Activated B cell treated with CpG ODN at 0.5 μM for 24 hours (primary cell): Measurements from ENCODE around the gene COX8C. TPM values are rescaled to one million over a fixed set of nuclear protein-coding genes. Genes with fewer than 3 reads are reported as not detected.

Experiments used
- ATAC-seq: fragments of 200-7000 bp; cut with Tn5 transposase; one replicate; pipeline ENCODE4 v1.10.0; 2021; ENCODE audit warnings: low read depth, mild to moderate bottlenecking, moderate library complexity
- CTCF ChIA-PET: fragments of 350-600 bp; sonication (Branson Sonifier 250); formaldehyde crosslinking; loops from one replicate; lab custom pipeline; 2021; ENCODE audit warnings: antibody characterized with exemption; lab: Charles Lee
- POLR2A ChIA-PET: fragments of 350-600 bp; sonication (Branson Sonifier 250); formaldehyde crosslinking; loops from one replicate; lab custom pipeline; 2021; ENCODE audit warnings: antibody characterized with exemption; lab: Charles Lee
- DNase-seq: peaks from one replicate; pipeline ENCODE4 v3.0.0; 2022
- H3K27ac Mint-ChIP-seq: one replicate; pipeline ENCODE4 v1.8.0; 2020; ENCODE audit warnings: mixed read lengths
- H3K27me3 Mint-ChIP-seq: one replicate; pipeline ENCODE4 v1.8.0; 2021; ENCODE audit warnings: mixed read lengths
- H3K36me3 Mint-ChIP-seq: one replicate; pipeline ENCODE4 v1.8.0; 2021; ENCODE audit warnings: low read depth, mixed read lengths
- H3K4me1 Mint-ChIP-seq: one replicate; pipeline ENCODE4 v1.8.0; 2021; ENCODE audit warnings: mixed read lengths
- H3K4me3 Mint-ChIP-seq: one replicate; pipeline ENCODE4 v1.8.0; 2020; ENCODE audit warnings: mild to moderate bottlenecking, mixed read lengths
- H3K9me3 Mint-ChIP-seq: one replicate; pipeline ENCODE4 v1.8.0; 2020; ENCODE audit warnings: mixed read lengths
- intact Hi-C: fragments of 100-400 bp; cut with micrococcal nuclease; formaldehyde crosslinking; loops from one replicate; pipeline ENCODE4 v1.15.1; 2024
- total RNA-seq: library from RNA; stranded (reverse); gene quantifications from 2 replicates; pipeline ENCODE4 v1.2.3, GENCODE V29; 2022
- TF ChIP-seq, protein P1 (sequence below): fragments of 200-600 bp; IDR thresholded peaks from one replicate; pipeline ENCODE4 v1.8.0; 2022; ENCODE audit warnings: antibody characterized with exemption, mild to moderate bottlenecking

COX8C gene
- total RNA-seq, 1 donor from 2014 or later: not detected

DNA sequence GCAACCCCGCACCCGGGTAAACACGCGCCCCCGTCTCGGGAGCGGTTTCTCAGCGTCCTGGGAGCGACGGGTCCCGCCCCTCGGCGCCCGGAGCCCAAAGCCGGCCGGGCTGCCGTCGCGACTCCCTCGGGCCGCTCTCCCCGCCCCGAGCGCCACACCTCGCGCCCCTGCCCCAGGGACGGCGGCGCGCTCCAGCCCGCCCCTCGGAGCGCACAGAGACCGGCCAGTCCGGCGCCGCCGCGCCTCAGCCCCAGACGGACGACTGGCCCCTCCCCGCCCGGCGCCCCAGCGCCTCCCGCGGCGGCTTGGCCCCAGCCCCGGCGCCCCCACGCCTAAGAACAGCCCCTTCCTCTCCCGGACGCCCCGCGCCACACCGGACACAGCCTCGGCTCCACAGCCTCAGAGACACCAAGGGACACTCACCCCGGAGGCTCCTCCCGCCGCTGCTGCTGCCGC, 14.6 kb upstream of the COX8C start:
- CTCF ChIA-PET: no interaction called here
- Mint-ChIP-seq H3K4me3 (peak overlapping the region; percentile 95), H3K27ac (peak overlapping the region; percentile 90), H3K9me3 (peaks cover 5% of the 10 kb centered on the region), H3K27me3 (no peaks in the 10 kb centered on the region), H3K4me1 (peaks cover 45% of the 10 kb centered on the region), H3K36me3 (peaks cover 10% of the 10 kb centered on the region)
- POLR2A ChIA-PET: interaction anchor here (0.6 to 1.5 kb wide), 3 partner anchors 37 to 41 kb away, joined by 3 to 5 read pairs (median 3); no protein-coding TSS in a partner anchor
- intact Hi-C loops: loop anchor here (1.0 to 5.0 kb wide), 5 partner anchors 100 to 635 kb away; partner anchors contain the start of genes GON7, MOAP1, UBR7 and UNC79
- TF ChIP-seq, protein P1, sequence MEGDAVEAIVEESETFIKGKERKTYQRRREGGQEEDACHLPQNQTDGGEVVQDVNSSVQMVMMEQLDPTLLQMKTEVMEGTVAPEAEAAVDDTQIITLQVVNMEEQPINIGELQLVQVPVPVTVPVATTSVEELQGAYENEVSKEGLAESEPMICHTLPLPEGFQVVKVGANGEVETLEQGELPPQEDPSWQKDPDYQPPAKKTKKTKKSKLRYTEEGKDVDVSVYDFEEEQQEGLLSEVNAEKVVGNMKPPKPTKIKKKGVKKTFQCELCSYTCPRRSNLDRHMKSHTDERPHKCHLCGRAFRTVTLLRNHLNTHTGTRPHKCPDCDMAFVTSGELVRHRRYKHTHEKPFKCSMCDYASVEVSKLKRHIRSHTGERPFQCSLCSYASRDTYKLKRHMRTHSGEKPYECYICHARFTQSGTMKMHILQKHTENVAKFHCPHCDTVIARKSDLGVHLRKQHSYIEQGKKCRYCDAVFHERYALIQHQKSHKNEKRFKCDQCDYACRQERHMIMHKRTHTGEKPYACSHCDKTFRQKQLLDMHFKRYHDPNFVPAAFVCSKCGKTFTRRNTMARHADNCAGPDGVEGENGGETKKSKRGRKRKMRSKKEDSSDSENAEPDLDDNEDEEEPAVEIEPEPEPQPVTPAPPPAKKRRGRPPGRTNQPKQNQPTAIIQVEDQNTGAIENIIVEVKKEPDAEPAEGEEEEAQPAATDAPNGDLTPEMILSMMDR: no peak
- ATAC-seq (peak; percentile 48), DNase-seq (no peak)

- POLR2A ChIA-PET: interaction anchor here (1.5 kb wide), 1 partner anchor 37 kb away, joined by 3 read pairs; no protein-coding TSS in a partner anchor
- intact Hi-C loops: loop anchor here (1.0 to 5.0 kb wide), 8 partner anchors 42 to 634 kb away; partner anchors contain the start of genes GOLGA5, GON7, ITPK1 and MOAP1
- Mint-ChIP-seq H3K4me1 (peaks cover 40% of the 10 kb centered on the region), H3K36me3 (peaks cover 10% of the 10 kb centered on the region), H3K27me3 (no peaks in the 10 kb centered on the region), H3K4me3 (peak within 1 kb of the TSS; percentile 95), H3K9me3 (peaks cover 5% of the 10 kb centered on the region), H3K27ac (peak within 1 kb of the TSS; percentile 90)
- ATAC-seq (peak; percentile 91), DNase-seq (peak; percentile 94)
- CTCF ChIA-PET: no interaction called here
- TF ChIP-seq, protein P1: no peak
Measured at GRCh38 chr14:93332853-93333630, 13.9 kb upstream of the COX8C start, which contains the start of gene BTBD7. BTBD7 (minus strand) TSS chr14:93333036; CDS start chr14:93296051, 36,985 bp downstream.

DNA sequence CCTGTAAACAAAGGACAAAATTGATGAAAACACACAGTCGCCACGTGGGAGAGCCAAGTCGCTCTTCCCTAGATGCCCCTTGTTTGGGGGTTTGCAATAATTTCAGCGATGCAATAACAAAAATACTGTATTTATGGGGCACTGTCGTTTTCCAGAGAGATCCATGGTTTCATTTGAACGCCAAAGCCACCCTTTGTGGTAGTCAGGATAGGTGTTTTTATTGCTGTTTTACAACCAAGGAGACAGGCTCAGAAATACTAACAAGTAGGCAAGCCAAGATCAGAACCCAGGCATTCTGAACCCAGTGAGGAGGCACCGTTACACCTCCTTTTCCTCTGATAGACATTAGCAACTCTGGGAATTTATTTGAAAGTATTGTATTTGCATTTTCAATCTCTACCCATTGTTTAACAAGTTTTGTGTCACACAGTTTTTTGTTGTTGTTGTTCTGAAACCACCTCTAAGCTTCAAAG, 13.3 kb upstream of the COX8C start:
- CTCF ChIA-PET: no interaction called here
- Mint-ChIP-seq H3K4me3 (peak overlapping the region; percentile 90), H3K27ac (peak overlapping the region; percentile 90), H3K36me3 (peaks cover 10% of the 10 kb centered on the region), H3K4me1 (peaks cover 40% of the 10 kb centered on the region), H3K27me3 (no peaks in the 10 kb centered on the region), H3K9me3 (peaks cover 5% of the 10 kb centered on the region)
- intact Hi-C loops: loop anchor here (1.0 to 5.0 kb wide), 7 partner anchors 42 to 634 kb away; partner anchors contain the start of genes GOLGA5, GON7, ITPK1 and UBR7
- POLR2A ChIA-PET: no interaction called here
- TF ChIP-seq, protein P1: no peak
- ATAC-seq (no peak), DNase-seq (no peak)

DNA sequence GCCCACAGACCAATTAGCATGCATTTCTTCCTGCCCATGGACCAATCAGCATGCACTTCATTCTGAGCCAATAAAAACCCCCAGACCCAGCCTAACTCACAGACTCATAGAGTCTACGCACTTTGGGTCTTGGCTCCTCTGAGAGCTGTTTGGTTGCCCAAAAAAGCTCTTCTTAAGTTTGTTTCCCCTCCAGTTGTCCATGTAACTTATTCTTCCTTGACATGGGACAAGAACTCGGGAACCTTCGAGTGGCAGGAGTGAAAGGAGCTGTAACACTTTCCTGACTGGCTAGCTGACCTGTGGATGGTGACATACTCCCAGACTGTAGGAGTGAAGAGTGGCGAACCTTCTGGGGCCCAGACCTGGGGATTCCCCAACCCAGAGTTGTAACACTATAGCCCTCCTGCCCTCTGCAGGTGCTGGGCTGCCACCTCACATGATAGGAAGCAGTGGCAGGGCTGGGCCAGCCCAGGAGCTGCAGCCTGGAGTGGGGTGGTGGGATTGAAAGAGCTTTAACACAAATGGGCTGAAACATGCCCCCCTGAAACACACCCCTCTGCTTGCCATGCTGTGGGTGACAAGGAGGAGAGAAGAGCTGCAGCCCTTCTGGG, 9.7 kb upstream of the COX8C start:
- ATAC-seq (no peak), DNase-seq (no peak)
- CTCF ChIA-PET: no interaction called here
- H3K4me1 Mint-ChIP-seq: peaks cover 9% of the 10 kb centered on the region
- peaks cover 7% of the 10 kb centered on the region for H3K36me3 Mint-ChIP-seq
- no peak overlapping the region for H3K4me3 Mint-ChIP-seq
- POLR2A ChIA-PET: no interaction called here
- TF ChIP-seq, protein P1: no peak
- H3K27me3 Mint-ChIP-seq: no peaks in the 10 kb centered on the region
- no peak overlapping the region for H3K27ac Mint-ChIP-seq
- intact Hi-C loops: no loop called here
- H3K9me3 Mint-ChIP-seq: peaks cover 10% of the 10 kb centered on the region
